Measurements from ENCODE around the gene HAUS6.

The HAUS6 gene

DNA sequence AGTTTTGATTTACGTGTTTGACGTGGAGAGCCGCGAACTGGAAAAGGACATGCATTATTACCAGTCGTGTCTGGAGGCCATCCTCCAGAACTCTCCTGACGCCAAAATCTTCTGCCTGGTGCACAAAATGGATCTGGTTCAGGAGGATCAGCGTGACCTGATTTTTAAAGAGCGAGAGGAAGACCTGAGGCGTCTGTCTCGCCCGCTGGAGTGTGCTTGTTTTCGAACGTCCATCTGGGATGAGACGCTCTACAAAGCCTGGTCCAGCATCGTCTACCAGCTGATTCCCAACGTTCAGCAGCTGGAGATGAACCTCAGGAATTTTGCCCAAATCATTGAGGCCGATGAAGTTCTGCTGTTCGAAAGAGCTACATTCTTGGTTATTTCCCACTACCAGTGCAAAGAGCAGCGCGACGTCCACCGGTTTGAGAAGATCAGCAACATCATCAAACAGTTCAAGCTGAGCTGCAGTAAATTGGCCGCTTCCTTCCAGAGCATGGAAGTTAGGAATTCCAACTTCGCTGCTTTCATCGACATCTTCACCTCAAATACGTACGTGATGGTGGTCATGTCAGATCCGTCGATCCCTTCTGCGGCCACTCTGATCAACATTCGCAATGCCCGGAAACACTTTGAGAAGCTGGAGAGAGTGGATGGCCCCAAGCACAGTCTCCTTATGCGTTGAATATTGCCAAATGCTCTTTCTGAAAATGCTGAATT lies 52.6 kb downstream of the HAUS6 start:
- TF ChIP-seq, protein P1, sequence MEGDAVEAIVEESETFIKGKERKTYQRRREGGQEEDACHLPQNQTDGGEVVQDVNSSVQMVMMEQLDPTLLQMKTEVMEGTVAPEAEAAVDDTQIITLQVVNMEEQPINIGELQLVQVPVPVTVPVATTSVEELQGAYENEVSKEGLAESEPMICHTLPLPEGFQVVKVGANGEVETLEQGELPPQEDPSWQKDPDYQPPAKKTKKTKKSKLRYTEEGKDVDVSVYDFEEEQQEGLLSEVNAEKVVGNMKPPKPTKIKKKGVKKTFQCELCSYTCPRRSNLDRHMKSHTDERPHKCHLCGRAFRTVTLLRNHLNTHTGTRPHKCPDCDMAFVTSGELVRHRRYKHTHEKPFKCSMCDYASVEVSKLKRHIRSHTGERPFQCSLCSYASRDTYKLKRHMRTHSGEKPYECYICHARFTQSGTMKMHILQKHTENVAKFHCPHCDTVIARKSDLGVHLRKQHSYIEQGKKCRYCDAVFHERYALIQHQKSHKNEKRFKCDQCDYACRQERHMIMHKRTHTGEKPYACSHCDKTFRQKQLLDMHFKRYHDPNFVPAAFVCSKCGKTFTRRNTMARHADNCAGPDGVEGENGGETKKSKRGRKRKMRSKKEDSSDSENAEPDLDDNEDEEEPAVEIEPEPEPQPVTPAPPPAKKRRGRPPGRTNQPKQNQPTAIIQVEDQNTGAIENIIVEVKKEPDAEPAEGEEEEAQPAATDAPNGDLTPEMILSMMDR (conservative IDR thresholded peaks at IDR 0.05), result no peak
- H3K27ac ChIP-seq, result peak overlapping the region; percentile 98

DNA sequence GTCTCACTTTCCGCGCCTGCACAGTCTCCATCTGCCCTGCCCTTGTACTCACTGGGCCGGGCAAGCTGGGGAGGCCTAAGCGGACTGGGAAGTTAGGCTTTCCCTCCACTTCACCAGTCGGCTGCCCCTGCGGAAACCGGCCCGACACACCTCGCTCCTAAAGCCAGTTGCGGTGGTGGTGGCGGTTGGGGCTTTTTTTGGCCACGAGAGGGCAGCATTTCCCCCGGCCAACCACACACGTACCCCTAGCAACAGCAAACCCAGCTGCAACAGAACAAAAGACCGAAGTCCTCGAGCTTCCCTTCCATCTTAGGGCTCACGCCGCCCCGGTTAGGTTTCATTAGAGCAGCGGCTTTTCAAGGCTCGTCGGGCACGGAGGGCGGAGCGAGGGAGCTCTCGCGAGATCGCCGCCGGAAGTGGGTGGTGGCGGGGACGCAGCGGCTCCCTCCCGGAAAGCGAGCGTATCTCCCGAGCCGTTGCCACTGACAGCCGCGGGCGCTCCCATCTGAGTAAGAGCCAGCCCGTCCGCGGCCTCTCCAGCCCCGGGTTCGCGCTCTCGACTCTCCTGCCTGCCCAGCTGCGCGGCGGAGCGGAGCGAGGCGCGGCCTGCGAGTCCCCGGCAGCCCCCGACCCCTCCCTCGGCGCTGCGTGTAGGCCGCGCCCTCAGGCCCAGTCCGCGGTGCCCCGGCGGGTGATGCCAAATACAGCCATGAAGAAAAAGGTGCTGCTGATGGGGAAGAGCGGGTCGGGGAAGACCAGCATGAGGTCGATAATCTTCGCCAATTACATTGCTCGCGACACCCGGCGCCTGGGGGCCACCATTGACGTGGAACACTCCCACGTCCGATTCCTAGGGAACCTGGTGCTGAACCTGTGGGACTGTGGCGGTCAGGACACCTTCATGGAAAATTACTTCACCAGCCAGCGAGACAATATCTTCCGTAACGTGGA lies 53.5 kb downstream of the HAUS6 start, which contains the start of gene RRAGA:
TSS of gene RRAGA (plus strand) at position 462 of the 951 bp plus-strand sequence. CDS start at position 695, 233 bp downstream.
- peak within 1 kb of the TSS; percentile 98 for H3K27ac ChIP-seq
- TF ChIP-seq, protein P1 (conservative IDR thresholded peaks at IDR 0.05), result peak; percentile 97

DNA sequence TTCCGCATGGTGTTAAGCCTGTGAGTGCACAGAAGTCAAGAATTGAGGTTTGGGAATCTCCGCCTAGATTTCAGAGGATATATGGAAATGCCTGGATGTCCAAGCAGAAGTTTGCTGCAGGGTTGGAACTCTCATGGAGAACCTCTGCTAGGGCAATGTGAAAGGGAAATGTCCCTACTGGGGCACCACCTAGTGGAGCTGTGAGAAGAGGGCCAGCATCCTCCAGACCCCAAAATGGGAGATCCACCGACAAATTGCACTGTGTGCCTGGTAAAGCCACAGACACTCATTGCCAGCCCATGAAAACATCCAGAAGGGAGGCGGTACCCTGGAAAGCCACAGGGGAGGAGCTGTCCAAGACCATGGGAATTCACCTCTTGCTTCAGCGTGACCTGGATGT lies 66.1 kb downstream of the HAUS6 start:
- no peak overlapping the region for H3K27ac ChIP-seq
- TF ChIP-seq, protein P1 (conservative IDR thresholded peaks at IDR 0.05), result no peak

DNA sequence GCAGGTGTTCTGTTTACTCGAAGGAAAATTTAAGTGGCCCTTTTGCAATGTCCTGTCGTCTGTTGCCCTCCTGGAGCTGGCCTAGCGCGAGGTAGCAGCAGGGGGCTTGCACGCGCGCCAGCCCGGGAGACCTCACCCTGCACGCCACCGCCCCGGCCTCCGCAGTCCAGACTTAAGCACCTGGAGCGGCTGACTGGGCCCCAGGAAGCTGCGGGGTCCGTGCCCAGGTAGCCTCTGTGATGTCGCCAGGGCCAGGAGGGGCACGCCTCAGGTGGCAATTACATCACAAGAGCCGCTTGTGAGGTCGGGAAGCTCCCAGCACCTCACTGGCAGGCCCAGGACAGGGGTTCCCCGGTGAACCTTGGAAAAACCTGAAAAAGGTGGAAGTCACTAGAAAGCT lies 69.7 kb downstream of the HAUS6 start, which contains the start of gene SAXO1:
TSS of gene SAXO1 (minus strand) at position 195 of the 400 bp plus-strand sequence. CDS start 301 bp downstream, outside the sequence.
- TF ChIP-seq, protein P1 (conservative IDR thresholded peaks at IDR 0.05), result no peak

DNA sequence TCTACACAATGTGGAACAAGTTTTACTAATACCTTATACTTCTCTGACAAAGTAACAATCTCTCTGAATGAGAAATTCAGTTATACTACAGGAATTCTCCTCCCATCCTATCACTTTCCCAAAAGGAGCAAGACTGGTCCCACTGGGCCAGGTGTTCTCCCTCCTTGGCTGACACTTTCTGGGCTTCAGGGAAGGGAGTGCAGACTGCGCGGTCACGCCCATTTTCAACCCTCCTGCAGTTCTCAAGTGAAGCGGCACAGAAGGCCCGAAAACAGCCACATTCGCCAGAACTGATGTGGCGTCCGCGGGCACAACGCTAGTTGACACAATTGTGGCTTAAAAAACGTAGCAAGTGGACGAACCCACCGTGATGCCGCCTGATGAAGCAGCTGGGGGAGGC lies 70.3 kb downstream of the HAUS6 start:
- peak overlapping the region; percentile 29 for H3K27ac ChIP-seq
- TF ChIP-seq, protein P1 (conservative IDR thresholded peaks at IDR 0.05), result no peak

More for the DNA sequence above, 69.7 kb downstream of the HAUS6 start, which contains the start of gene SAXO1:
- H3K27ac ChIP-seq, result peak within 1 kb of the TSS; percentile 29

DNA sequence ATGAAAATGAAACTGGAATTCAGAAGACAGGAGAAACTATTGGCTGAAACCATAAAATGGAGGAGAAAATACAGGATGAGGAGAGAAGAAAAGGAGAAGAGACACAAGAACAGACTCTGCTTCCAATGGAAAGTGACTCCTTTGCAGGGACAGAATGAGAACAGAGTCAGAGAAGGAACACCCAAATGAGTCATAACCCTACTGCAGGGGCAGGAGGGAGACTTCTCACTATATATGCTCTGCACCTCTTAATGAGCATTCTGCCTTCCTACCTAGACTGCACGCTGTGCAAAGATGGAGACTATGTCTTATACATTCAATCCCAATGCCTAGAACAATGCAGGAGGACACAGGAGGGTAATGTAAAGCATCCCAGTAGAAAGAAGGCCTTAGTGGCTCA lies 71.8 kb downstream of the HAUS6 start:
- H3K27ac ChIP-seq, result peak overlapping the region; percentile 29; the same call in 1 of the 2 replicates
- TF ChIP-seq, protein P1 (conservative IDR thresholded peaks at IDR 0.05), result no peak

Data from VCaP (cell line).